Chondrocyte (in vitro differentiated cells): ENCODE results near the gene SLC5A3. TPM values are rescaled to one million over a fixed set of nuclear protein-coding genes. Genes with fewer than 3 reads are reported as not detected.

ENCODE experiments used
- DNase-seq: peaks from one replicate; pipeline ENCODE4 v3.0.0; 2021; ENCODE audit warnings: mixed read lengths, low spot score
- H3K27ac Mint-ChIP-seq: one replicate; pipeline ENCODE4 v1.8.0; 2021; ENCODE audit warnings: mild to moderate bottlenecking, moderate library complexity, mixed read lengths; ENCODE audit not compliant: unreplicated experiment
- H3K27me3 Mint-ChIP-seq: 2 replicates; pipeline ENCODE4 v1.8.0; 2021; ENCODE audit warnings: low read depth, mixed read lengths
- H3K36me3 Mint-ChIP-seq: 2 replicates; pipeline ENCODE4 v1.8.0; 2021; ENCODE audit warnings: low read depth, mixed read lengths
- H3K4me1 Mint-ChIP-seq: 2 replicates; pipeline ENCODE4 v1.8.0; 2021; ENCODE audit warnings: low read depth, mild to moderate bottlenecking, mixed read lengths
- H3K4me3 Mint-ChIP-seq: one replicate; pipeline ENCODE4 v1.8.0; 2021; ENCODE audit warnings: mild to moderate bottlenecking, moderate library complexity, mixed read lengths; ENCODE audit not compliant: unreplicated experiment
- H3K9me3 Mint-ChIP-seq: 2 replicates; pipeline ENCODE4 v1.8.0; 2021; ENCODE audit warnings: low read depth, mixed read lengths
- long read RNA-seq: library from polyadenylated mRNA; stranded (forward); transcript quantifications from one replicate; pipeline ENCODE4 v2.0.0, GENCODE V29; 2021
- total RNA-seq: library from RNA; stranded (reverse); gene quantifications from 3 replicates; pipeline ENCODE4 v1.2.1, GENCODE V29; 2021
- TF ChIP-seq, protein P1 (sequence below): fragments of 200-600 bp; sonication (generic); IDR thresholded peaks from 2 replicates; pipeline ENCODE4 v1.5.0; 2021; ENCODE audit warnings: antibody characterized with exemption, mild to moderate bottlenecking, moderate library complexity

Gene SLC5A3
- 47.6 to 92.7 TPM (median 48.0 TPM) in 3 replicates for total RNA-seq
- long read RNA-seq, full-length matches to known transcripts: 5 of 5 reads
- long read RNA-seq, partial matches to known transcripts: 0 of 5 reads
- long read RNA-seq, other reads (novel, unspliced or antisense): 0 of 5 reads

DNA sequence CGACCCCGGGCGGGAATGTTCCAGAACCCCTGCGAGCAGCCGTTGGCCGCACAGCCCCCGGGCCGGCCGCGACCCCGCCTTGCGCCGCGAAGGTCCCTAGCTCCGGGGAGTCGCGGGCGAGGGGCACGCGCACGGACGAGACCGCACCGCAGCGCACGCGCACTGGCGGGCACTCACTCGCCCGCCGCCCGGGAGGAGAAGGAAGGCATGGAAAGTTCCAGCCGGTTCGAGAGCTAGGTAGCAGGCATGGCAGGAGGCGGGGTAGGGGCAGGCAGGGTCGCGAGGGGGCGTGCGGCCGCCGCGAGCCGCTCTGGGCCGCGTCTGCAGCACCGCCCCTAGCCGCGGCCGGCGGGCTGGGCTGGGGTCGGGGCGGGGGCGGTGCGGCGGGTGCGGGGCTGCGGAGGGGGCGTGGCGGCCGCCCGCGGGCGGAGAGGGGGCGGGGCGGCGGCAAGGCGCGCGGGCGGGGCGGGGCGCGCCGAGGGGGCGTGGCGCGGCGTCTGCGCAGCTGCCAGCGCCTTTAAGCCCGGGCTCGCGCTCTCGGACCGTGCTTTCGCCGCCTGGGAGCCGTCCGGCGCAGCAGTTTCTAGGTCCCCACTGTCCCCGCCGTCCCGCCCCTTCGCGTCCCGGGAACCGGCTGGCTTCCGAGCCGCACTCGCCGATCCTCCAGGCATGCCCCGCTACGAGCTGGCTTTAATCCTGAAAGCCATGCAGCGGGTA lies at the start of gene SLC5A3, which contains the start of gene MRPS6:
TSS of gene SLC5A3 (plus strand) at position 547 of the 717 bp plus-strand sequence. CDS start 21,621 bp downstream, outside the sequence.
TSS of gene MRPS6 (plus strand) at position 547 of the 717 bp plus-strand sequence. CDS start at position 670, 123 bp downstream.
- peak within 1 kb of the TSS; percentile 93 for H3K4me3 Mint-ChIP-seq
- DNase-seq: no peak
- TF ChIP-seq, protein P1, sequence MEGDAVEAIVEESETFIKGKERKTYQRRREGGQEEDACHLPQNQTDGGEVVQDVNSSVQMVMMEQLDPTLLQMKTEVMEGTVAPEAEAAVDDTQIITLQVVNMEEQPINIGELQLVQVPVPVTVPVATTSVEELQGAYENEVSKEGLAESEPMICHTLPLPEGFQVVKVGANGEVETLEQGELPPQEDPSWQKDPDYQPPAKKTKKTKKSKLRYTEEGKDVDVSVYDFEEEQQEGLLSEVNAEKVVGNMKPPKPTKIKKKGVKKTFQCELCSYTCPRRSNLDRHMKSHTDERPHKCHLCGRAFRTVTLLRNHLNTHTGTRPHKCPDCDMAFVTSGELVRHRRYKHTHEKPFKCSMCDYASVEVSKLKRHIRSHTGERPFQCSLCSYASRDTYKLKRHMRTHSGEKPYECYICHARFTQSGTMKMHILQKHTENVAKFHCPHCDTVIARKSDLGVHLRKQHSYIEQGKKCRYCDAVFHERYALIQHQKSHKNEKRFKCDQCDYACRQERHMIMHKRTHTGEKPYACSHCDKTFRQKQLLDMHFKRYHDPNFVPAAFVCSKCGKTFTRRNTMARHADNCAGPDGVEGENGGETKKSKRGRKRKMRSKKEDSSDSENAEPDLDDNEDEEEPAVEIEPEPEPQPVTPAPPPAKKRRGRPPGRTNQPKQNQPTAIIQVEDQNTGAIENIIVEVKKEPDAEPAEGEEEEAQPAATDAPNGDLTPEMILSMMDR: peak; percentile 30
- H3K9me3 Mint-ChIP-seq: no peaks in the 10 kb centered on the region
- H3K36me3 Mint-ChIP-seq: peaks cover 5% of the 10 kb centered on the region
- no peaks in the 10 kb centered on the region for H3K27me3 Mint-ChIP-seq
- peak within 1 kb of the TSS; percentile 88 for H3K27ac Mint-ChIP-seq
- peaks cover 39% of the 10 kb centered on the region for H3K4me1 Mint-ChIP-seq

DNA sequence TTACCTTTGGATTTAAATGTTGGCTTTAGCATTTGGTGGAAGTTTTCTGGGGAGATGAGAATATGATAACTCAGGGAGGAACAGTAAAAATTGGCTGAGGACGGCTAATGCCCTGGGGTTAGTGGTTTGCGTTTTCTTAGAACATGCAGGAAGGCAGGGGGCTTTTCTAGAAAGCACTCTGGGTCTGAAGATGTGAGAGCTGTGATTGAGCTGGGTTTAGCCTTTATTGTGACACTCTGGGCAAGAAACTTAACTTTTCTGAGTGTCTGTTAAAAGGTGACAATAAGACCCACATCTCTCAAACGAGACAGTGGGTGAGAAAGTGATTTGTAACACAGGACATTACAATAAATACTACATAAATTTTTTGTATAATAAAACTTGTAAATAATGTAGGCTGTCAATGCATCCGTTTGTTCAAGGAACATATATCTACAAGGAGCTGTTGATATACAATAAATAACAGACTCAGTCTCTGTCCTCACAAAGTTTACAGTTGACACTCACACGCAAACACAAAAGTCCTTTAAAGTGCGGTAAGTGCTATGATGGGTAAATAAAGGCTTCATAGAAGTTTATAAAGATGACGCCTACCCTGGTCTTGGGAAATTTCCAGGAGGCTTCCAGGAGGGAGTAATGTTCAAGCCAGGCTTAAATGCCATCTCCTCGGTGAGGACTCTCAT lies 49.5 kb upstream of the SLC5A3 start:
- no peak for DNase-seq
- no peak overlapping the region for H3K4me3 Mint-ChIP-seq
- TF ChIP-seq, protein P1: no peak
- no peaks in the 10 kb centered on the region for H3K27me3 Mint-ChIP-seq
- peaks cover 9% of the 10 kb centered on the region for H3K4me1 Mint-ChIP-seq
- H3K27ac Mint-ChIP-seq: no peak overlapping the region
- peaks cover 9% of the 10 kb centered on the region for H3K9me3 Mint-ChIP-seq
- no peaks in the 10 kb centered on the region for H3K36me3 Mint-ChIP-seq

DNA sequence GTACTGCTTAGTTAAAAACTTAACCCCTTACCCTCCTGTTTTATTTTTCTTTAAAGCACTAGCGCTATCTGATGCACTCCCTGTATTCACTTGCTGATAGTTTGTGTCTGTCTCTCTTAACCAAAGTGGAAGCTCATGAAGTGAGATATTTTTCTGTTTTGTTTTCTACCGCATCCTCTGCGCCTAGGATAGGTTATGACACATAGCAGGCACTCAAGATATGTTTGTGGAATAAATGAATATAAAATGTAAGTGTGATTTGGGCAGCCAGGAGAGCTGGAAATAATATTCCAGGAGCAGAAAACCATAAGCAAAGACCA lies 49.0 kb upstream of the SLC5A3 start:
- H3K4me3 Mint-ChIP-seq: no peak overlapping the region
- H3K9me3 Mint-ChIP-seq: peaks cover 9% of the 10 kb centered on the region
- TF ChIP-seq, protein P1: no peak
- no peak for DNase-seq
- peaks cover 9% of the 10 kb centered on the region for H3K4me1 Mint-ChIP-seq
- H3K36me3 Mint-ChIP-seq: no peaks in the 10 kb centered on the region
- no peaks in the 10 kb centered on the region for H3K27me3 Mint-ChIP-seq
- H3K27ac Mint-ChIP-seq: no peak overlapping the region

DNA sequence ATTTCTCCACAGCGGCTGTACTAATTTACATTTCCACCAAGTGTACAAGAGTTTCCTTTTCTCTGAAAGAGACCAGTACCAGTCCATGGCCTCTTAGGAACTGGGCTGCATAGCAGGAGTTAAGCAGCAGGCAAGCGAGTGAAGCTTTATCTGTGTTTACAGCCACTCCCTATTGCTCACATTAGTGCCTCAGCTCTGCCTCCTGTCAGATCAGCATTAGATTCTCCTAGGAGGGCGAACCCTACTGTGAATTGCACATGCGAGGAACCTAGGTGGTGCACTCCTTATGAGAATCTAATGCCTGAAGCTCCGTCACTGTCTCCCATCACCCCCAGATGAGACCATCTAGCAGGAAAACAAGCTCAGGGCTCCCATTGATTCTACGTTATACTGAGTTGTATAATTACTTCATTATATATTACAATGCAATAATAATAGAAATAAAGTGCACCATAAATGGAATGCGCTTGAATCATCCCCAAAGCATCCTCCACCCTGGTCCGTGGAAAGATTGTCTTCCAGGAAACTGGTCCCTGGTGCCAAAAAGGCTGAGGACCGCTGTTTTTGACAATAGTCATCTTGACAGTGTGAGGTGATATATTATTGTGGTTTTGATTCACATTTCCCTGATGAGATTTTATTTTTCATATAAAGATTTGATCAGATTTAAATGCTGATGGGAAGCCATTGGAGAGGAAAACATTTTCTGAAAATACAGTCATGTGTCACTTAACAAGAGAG lies 45.5 kb upstream of the SLC5A3 start:
- Mint-ChIP-seq H3K9me3 (peaks cover 10% of the 10 kb centered on the region), H3K4me1 (peaks cover 7% of the 10 kb centered on the region), H3K36me3 (peaks cover 1% of the 10 kb centered on the region)

More for the DNA sequence above, 45.5 kb upstream of the SLC5A3 start:
- no peak for DNase-seq
- TF ChIP-seq, protein P1: no peak
- Mint-ChIP-seq H3K27me3 (no peaks in the 10 kb centered on the region), H3K4me3 (no peak overlapping the region), H3K27ac (no peak overlapping the region)
